Activated CD4-positive, alpha-beta T cell treated with anti-CD3 and anti-CD28 coated beads for 1 hour (primary cell): ENCODE measurements around the gene GPR162.

Experiments
- DNase-seq: peaks from one replicate; pipeline ENCODE4 v3.0.0-alpha.2; 2020

Gene GPR162

DNA sequence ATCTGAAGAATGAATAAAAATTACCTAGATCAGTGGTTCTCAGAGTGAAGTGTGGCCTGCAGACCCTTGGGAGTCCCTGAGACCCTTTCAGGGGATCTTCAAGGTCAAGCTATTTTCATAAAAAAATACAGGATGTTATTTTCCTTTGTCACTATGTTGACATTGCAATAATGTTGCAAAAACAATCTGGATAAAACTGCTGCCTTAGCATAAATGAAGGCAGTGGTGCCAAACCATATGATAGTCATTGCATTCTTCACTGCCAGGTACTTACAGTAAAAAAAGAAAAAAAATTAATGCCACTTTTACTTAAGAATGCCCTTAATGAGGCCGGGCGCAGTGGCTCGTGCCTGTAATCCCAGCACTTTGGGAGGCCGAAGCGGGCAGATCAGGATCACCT lies 34.3 kb upstream of the GPR162 start:
- DNase-seq: no peak

DNA sequence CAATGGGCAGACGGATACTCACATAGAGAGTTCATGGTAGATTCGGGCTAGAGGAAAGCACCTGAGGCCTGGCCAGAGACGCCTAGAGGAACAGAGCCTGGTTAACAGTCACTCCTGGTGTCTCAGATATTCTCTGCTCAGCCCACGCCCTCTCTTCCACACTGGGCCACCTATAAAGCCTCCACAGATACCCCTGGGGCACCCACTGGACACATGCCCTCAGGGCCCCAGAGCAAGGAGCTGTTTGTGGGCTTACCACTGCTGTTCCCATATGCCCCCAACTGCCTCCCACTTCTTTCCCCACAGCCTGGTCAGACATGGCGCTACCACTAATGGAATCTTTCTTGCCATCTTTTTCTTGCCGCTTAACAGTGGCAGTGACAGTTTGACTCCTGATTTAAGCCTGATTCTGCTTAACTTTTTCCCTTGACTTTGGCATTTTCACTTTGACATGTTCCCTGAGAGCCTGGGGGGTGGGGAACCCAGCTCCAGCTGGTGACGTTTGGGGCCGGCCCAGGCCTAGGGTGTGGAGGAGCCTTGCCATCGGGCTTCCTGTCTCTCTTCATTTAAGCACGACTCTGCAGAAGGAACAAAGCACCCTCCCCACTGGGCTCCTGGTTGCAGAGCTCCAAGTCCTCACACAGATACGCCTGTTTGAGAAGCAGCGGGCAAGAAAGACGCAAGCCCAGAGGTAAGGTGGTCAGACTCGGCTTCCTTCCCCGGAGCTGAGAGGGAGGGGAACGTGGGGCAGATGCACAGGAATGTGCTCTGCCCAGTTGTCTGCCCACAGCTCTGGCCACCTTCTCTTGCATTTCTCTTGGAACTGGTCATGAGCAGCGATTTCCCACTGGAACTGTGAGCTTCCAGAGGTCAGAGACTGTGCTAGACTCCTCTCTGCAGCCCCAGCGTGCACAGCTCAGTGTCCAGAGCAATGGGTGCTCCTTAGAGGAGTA lies 32.4 kb upstream of the GPR162 start, which contains the start of gene CD4:
CD4 (plus strand) TSS at position 557 of the 953 bp plus-strand sequence. CDS start 10,611 bp downstream, outside the sequence.
- DNase-seq: peak; percentile 58

DNA sequence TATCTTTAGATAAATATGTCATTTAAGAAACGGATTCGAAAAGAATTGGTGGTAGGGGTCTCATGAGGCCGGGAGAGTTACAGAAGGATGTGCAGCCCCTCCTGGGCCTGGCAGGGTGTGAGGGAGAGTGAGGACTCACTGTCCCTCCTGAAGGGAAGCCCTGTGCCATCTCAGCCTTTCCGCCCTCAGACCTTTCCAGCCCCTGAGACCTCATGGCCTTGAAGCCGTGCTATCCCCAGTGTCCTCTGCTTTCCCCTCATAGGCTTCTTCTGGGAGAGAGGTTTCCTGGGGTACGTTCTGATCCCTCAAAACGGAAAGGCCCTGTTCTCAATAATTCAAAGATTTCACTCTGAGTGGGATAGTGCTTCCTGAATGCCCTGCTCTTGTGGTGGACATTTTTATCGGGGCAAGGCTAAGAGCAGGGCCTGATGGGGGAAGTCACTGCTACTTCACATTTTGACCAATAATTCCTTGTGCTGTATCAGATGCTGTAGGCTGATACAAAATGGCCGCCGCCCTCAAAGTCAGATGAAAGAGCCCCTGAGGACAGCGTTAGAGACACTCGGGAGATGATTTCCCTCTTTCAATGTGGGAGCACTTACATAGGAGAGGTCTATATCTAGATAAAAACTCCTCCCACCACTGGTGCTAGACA lies 31.0 kb upstream of the GPR162 start:
- DNase-seq: no peak

DNA sequence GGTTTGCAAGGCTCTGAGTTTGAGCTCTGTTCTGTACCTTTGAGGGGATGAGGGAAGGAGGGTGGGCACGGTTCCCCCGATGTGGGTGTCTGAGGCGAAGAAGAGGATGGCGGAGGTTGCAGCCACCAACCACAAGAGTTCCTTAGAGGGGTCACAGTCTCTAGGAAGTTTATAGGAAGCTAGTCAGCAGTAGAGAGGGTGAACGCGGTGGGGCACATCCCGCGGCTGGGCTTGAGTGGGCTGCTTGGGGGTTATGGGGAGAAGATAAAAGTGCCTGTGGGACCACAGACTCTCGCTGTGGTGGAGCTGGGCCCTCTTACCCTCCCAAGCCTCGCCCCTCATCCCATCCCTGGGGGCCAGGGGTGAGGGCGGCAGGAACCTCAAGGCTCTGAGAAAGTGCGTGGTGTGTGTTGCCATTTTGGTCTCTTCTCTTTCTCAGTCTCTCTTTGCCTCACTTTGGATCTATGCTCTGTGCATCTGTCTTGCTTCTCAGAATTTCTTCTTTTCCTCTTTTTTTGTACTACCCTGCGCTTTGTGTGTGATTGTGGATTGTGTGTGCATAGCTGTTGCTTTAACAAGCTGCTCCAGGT lies 29.6 kb upstream of the GPR162 start:
- DNase-seq: no peak

DNA sequence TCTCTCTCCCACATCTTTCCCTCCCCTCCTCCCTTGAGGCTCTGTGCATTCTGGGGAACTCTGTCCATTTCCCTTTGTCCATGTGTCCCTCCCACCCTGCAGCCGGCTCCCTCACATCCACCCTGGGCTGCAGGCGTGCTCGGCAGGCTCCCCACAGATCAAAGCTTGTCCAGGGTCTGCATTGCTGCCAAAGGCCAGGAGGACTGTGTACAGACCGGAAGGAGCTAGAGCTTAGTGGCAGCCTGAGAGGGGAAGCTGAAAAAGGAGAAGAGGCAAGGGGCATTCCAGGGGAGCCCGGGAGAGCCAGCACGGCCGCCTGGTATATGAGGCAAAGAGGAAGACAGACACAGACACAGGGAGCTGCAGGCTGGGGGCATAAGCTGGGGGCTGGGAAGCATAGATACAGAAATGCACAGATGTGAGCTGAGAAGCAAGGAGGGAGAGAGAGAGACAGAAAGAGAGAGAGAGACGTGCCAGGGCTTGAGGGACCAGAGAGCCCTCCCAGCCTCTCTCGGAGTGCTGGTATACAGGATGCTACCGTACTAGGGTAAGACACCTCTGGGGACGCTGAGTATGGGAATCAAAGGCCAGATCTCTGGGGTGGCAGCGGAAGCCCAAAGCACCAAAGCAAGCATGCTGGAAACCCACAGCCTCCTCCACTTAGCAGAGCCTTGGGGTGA lies 29.0 kb upstream of the GPR162 start:
- DNase-seq: no peak

DNA sequence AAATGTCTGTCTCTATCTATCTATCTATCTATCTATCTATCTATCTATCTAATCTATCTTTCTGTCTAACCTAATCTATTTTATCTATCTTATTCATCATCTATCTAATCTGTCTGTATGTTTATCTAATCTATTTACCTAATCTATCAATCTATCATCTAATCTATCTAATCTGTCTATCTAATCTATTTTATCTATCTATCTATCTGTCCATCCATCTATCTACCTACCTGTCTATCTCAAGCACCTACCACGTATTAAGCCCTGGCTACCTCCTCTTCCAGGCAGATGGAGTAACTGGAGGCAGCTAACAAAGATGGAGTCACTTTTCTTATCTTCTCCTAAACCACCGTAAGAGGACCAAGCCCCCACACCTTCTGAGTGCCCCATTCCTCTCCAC lies 26.5 kb upstream of the GPR162 start:
- no peak for DNase-seq

DNA sequence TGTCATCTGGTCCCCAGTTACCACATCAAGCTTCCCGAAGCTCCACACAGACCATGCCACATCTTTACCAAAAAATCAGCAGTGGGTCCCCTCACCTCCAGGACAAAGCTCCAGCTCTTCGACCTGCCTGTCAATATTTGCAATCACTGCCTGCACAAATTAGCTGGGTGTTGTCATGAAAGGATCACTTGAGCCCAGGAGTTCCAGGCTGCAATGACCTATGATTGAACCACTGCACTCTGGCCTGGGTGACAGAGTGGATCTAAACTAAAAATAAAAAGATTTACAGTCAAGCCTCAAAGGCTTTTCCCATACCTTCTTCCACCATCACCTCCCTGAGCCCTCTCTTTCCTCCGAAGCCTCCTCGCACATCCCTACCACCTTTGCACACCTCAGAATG lies 25.0 kb upstream of the GPR162 start:
- DNase-seq: no peak

DNA sequence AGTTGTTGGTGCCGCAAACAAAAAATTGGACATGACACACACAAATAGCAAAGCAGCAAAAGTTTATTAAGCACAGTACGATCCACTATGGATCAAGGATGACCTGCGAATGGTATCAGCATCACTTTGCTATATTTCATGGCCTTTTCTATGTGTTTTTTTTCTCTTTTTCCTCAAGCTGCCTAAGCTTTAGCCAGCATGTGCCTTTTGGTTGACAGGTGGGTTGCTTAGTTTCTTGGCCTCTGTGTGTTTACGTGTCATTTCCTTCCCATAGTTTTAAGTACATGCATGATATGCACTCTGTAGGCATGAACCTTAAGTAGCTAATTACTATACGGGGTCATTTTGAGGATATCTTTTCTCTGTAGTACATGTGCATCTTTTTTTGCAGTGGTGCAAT lies 22.5 kb upstream of the GPR162 start:
- DNase-seq: no peak

DNA sequence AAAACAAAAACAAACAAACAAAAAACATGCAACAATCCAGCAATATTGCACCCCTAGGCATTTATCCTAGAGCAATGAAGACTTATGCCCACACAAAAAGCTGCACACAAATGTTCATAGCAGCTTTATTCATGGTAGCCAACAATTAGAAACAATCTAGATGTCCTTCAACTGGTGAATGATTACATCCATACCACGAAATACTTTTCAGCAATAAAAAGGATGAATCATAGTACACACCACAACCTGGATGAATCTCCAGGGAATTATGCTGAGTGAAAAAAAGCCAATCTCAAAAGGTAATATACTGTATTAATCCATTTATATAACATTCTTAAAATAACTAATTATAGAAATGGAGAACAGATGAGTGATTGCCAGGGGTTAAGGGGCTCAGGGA lies 14.5 kb upstream of the GPR162 start:
- DNase-seq: no peak

DNA sequence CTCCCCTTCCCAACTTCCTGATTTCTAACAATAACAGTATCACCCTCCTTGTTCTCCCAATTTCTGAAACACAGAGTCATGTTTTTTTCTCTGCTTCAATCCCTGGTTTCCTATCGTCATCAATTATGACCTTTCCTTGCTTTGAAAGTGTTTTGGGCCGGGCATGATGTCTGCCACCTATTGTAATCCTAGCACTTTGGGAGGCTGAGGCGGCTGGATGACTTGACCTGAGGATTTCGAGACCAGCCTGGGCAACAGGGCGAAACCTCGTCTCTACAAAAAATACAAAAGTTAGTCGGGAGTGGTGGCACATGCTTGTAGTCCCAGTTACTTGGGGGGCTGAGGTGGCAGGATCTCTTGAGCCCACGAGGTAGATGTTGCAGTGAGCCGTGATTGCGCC lies 12.6 kb upstream of the GPR162 start:
- no peak for DNase-seq

DNA sequence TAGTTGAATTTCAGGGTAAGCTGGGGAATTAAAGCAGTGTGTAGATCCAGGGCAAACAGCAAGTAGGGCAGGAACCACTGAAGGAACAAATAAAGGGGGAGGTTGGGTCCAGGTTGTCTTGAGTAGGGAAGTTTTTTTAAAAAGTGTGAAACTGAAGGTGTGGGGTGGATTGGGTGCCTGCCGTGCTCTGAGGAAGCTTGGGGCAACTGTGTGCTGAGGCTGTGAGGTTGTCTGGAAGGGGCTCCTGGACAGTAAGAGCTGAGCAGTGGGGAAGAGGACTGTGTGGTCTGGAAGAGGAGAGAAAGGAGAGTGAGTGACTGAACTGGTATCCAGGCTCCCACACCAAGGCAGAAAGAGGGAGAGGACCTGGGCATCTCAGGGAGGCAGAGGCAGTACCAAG lies 10.9 kb upstream of the GPR162 start:
- no peak for DNase-seq

DNA sequence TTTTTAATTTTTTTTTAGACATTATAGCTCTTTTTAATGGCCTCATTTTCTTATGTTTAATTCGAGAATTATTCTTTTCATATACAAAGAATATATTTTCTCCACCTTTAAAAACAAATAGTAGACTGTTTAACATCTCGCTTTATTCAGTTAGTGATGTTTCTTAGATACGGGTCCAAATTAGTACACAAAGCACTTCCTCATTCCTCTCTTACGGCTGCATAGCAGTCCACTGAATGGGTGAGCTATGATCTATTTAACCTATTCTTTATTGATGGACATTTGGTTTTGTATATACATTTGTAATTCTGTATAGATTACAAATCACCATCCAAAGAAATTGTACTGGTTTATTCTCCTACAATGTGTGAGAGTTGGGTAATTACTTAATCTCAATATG lies 8.3 kb upstream of the GPR162 start:
- no peak for DNase-seq

DNA sequence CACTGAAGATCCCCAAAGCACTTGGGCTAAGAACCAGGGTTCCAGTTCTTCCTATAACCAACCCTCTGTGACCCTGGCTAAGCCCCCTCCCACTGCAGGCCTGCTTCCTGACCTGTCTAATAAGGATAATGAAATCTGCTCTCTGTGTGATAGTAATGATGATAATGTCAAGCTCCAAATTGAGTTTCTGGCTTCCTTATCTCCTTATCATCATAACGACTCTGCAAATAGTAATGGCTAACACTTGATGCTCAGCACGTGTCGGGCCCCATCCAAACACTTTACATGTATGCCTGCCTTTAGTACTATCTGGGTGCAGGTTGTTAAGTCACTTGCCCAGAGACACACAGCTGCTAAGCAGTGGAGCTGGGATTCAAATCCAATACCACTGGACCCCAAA lies 5.0 kb upstream of the GPR162 start:
- DNase-seq: no peak

DNA sequence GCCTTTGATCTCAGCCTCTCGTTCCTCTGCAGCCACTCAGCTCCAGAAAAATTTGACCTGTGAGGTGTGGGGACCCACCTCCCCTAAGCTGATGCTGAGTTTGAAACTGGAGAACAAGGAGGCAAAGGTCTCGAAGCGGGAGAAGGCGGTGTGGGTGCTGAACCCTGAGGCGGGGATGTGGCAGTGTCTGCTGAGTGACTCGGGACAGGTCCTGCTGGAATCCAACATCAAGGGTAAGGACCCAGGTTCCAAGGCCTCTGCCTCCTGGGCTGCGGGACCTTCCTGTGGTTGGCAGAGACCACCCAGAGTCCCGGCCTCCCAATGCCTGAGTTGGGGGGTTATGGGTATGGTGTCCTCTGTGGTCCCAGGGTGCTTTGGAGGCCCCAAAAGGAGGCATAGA lies 4.5 kb upstream of the GPR162 start:
- DNase-seq: no peak

DNA sequence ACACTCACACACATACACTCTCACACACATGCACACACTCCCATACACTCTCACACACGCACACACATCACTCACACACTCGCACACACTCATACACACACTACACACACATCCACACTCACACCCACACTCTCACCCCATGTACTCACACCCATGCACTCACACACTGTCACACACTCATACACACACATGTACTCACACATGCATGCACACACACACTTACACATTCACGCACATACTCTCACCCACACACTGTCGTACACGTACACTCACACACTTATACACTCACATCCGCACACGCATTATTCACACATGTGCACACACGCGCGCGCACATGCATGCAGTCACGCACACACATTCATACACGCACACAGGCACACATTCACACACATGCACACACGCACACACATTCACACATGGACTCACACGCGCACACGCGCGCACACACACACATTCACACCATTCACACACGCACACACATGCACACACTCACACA lies 3.9 kb upstream of the GPR162 start:
- no peak for DNase-seq

DNA sequence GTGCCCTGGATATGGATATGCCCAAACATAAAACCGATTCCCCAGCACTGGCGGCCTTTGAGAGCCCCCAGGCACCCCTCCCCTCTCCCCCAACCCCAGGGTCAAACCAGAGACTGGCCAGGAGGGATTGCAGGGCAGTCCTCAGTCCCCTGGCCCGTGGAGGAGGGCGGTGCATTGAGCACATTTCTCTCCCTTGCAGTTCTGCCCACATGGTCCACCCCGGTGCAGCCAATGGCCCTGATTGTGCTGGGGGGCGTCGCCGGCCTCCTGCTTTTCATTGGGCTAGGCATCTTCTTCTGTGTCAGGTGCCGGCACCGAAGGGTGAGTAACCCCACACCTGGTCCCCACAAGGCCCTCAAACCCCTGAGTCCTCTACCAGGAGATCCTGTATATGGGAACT lies 3.4 kb upstream of the GPR162 start:
- no peak for DNase-seq

DNA sequence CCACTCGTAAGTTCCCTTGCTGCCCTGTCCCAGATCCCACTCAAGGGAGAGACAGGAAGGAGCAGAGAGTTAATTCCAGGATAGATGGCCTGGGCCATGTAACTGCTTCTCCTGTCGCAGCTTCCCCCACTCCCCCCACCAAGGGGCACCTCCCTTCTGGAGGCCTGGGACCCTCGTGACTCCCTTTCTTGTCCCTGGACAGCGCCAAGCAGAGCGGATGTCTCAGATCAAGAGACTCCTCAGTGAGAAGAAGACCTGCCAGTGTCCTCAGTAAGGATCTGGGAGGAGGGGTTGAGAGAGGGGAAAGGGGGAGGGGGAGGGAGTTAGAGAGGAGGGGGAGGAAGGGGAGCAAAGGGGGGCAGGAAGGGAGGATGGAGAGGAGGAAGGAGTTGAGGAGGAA lies 3.0 kb upstream of the GPR162 start:
- DNase-seq: no peak

DNA sequence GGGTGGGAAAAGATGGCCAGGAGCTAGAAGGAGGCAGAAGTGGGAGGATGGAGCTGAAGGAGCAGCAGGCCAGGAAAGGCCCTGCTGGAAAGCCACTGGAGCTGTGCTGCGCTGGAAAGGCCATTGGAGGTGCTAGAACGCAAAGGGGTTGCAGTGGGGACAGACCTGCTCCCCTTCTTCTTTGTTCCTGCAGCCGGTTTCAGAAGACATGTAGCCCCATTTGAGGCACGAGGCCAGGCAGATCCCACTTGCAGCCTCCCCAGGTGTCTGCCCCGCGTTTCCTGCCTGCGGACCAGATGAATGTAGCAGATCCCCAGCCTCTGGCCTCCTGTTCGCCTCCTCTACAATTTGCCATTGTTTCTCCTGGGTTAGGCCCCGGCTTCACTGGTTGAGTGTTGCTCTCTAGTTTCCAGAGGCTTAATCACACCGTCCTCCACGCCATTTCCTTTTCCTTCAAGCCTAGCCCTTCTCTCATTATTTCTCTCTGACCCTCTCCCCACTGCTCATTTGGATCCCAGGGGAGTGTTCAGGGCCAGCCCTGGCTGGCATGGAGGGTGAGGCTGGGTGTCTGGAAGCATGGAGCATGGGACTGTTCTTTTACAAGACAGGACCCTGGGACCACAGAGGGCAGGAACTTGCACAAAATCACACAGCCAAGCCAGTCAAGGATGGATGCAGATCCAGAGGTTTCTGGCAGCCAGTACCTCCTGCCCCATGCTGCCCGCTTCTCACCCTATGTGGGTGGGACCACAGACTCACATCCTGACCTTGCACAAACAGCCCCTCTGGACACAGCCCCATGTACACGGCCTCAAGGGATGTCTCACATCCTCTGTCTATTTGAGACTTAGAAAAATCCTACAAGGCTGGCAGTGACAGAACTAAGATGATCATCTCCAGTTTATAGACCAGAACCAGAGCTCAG lies 2.3 kb upstream of the GPR162 start:
- no peak for DNase-seq

DNA sequence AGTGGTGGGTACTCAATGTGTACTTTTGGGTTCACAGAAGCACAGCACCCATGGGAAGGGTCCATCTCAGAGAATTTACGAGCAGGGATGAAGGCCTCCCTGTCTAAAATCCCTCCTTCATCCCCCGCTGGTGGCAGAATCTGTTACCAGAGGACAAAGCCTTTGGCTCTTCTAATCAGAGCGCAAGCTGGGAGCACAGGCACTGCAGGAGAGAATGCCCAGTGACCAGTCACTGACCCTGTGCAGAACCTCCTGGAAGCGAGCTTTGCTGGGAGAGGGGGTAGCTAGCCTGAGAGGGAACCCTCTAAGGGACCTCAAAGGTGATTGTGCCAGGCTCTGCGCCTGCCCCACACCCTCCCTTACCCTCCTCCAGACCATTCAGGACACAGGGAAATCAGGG lies 1.5 kb upstream of the GPR162 start:
- no peak for DNase-seq

DNA sequence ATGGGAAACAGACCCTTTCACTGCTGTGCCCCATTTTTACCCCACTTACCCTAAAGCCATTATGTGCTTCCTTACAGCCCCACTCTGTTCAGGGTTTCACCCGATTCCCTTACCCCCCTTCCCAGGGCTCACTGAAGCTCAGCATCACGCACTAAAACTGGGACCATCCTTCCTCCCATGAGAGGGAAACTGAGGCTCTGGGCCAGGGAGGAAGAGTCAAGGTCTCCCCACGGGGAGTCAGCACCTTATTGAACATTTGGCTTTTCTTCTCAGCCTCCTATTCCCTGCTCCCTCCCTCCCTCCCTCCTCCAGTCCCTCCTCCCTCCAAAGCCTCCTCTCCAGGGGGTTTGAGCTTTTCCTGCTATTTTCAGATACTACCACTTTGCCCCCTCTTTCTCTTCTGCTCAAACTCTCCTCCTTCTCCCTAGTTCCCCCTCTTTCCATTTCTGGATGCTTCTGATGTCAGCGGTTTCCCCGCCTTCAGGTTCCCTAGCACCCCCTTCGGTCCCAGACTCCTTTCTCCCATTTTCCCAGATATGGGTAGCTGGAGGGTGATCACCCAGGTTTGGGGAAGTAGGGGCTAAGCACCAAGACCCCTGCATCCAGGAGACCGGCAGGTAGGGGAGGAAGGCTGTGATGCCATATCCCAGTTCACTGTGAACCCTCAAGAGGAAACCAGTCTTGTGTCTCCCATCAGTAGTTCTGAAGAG lies 960 bp downstream of the GPR162 start:
- no peak for DNase-seq
